Endodermal cell (in vitro differentiated cells): ENCODE data around the gene KLF1. TPM values are rescaled to one million over a fixed set of nuclear protein-coding genes. Genes with fewer than 3 reads are reported as not detected.

ENCODE experiments used
- DNase-seq: peaks from one replicate; pipeline ENCODE4 v3.0.0-alpha.2; 2017
- H3K27ac ChIP-seq: 2 replicates; pipeline ENCODE4 v1.5.1; 2013; ENCODE audit warnings: mild to moderate bottlenecking, low read depth, low read length, moderate library complexity
- H3K27me3 ChIP-seq: 2 replicates; pipeline ENCODE4 v1.6.1; 2013; ENCODE audit warnings: mild to moderate bottlenecking, low read length, moderate library complexity; ENCODE audit not compliant: insufficient read depth, control insufficient read depth, poor library complexity, severe bottlenecking
- H3K36me3 ChIP-seq: 2 replicates; pipeline ENCODE4 v1.7.0; 2013; ENCODE audit warnings: mild to moderate bottlenecking, low read length, moderate library complexity; ENCODE audit not compliant: control insufficient read depth, insufficient read depth
- H3K4me1 ChIP-seq: one replicate; pipeline ENCODE4 v1.7.0; 2013; ENCODE audit warnings: low read length; ENCODE audit not compliant: control insufficient read depth, insufficient read depth
- H3K4me3 ChIP-seq: 2 replicates; pipeline ENCODE4 v1.5.1; 2013; ENCODE audit warnings: mild to moderate bottlenecking, low read length, moderate library complexity
- H3K9ac ChIP-seq: 2 replicates; pipeline ENCODE4 v1.6.1; 2013; ENCODE audit warnings: mild to moderate bottlenecking, low read length, moderate library complexity; ENCODE audit not compliant: poor library complexity, severe bottlenecking; ENCODE audit errors: extremely low read depth
- H3K9me3 ChIP-seq: 2 replicates; pipeline ENCODE4 v1.6.1; 2013; ENCODE audit warnings: mild to moderate bottlenecking, low read length, moderate library complexity; ENCODE audit not compliant: control insufficient read depth
- H3K27ac Mint-ChIP-seq: 2 replicates; pipeline ENCODE4 v1.8.0; 2020; ENCODE audit warnings: mixed read lengths
- H3K27me3 Mint-ChIP-seq: 2 replicates; pipeline ENCODE4 v1.8.0; 2021; ENCODE audit warnings: mild to moderate bottlenecking, mixed read lengths; ENCODE audit not compliant: insufficient read depth
- H3K36me3 Mint-ChIP-seq: 2 replicates; pipeline ENCODE4 v1.8.0; 2020; ENCODE audit warnings: low read depth, mixed read lengths
- H3K4me1 Mint-ChIP-seq: 2 replicates; pipeline ENCODE4 v1.8.0; 2020; ENCODE audit warnings: mixed read lengths
- H3K4me3 Mint-ChIP-seq: 2 replicates; pipeline ENCODE4 v1.8.0; 2020; ENCODE audit warnings: mild to moderate bottlenecking, moderate library complexity, mixed read lengths
- H3K9me3 Mint-ChIP-seq: 2 replicates; pipeline ENCODE4 v1.8.0; 2020; ENCODE audit warnings: mild to moderate bottlenecking, mixed read lengths
- CTCF ChIP-seq: fragments of 200-600 bp; sonication (generic); conservative IDR thresholded peaks from 2 replicates; pipeline ENCODE4 v1.5.0; 2021; ENCODE audit warnings: antibody characterized with exemption, mild to moderate bottlenecking
- WGBS, 2 experiments: methylation state at CpG; one replicate each; pipeline versions ENCODE4 v1.1.5 to v1.1.7; 2013; ENCODE audit warnings: missing lambda C conversion rate in 2 of 2, mixed read lengths in 1 of 2; ENCODE audit not compliant: insufficient coverage in 1 of 2, insufficient read length in 1 of 2; 5-methylcytosine and 5-hydroxymethylcytosine counted together
- total RNA-seq, 2 donors: library from RNA; stranded (reverse); fragmentation: NEBNext Ultra II Directional in 1 of 2; extraction: Animal tissue kit (Norgen Biotek cat#: 25700) in 1 of 2; gene quantifications; 2 replicates in 1 of 2; 3 replicates in 1 of 2; pipeline ENCODE4 v1.2.1, GENCODE V29; 2021

KLF1 gene
- total RNA-seq, 2 donors from 2014 or later: 0.91 to 1.0 TPM

DNA sequence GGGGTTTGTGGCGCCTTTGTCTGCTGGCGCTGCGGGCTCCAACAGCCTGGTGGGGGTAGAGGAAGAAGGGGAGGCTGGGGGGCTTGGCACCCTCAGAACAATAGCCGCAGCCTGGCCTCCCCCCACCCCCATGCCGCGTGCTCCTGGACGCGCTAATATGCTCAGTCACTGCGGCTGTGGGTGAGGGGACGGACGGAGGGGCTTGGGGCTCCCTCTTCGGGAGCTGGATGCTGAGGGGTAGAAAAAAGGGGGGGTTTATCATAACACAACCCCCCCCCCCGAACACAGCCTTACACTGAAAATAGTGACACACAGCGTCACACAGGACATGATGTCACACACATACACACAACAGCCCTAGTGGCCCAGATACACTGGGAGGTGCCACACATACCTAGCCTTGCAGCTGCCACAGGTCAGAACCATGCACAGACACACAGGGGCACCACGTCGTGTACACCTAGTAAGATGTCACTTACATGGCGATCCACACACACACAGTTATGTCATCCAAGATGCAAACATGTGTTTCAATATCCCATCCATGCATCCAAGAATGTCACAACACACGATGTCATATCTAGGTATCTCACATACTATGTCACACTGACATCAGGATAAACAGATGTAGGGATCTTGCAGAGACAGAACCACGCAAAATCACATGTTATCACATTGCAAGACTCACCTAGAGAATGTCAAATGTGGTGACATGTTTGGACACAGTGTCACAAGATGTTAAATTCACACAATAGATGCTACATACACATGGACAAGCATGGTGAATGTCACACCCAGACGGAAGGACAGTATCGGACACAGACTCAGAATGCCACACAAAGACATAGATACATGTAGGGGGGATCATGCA is 47.9 kb downstream of the KLF1 start:
- no peak overlapping the region for H3K27ac Mint-ChIP-seq
- peak overlapping the region; percentile 42 for H3K27ac ChIP-seq
- WGBS, 2 experiments: 42 to 77% methylated on average over 5 to 18 of the region's 21 CpGs
- peaks cover 4% of the 10 kb centered on the region for H3K4me1 Mint-ChIP-seq
- H3K4me3 Mint-ChIP-seq: peak overlapping the region; percentile 64
- peak overlapping the region; percentile 71 for H3K4me3 ChIP-seq
- no peak overlapping the region for H3K9ac ChIP-seq
- no peaks in the 10 kb centered on the region for H3K4me1 ChIP-seq
- no peaks in the 10 kb centered on the region for H3K36me3 ChIP-seq
- H3K27me3 Mint-ChIP-seq: peaks cover 73% of the 10 kb centered on the region
- no peaks in the 10 kb centered on the region for H3K9me3 ChIP-seq
- DNase-seq: peak; percentile 52
- H3K9me3 Mint-ChIP-seq: no peaks in the 10 kb centered on the region
- TF ChIP-seq CTCF: no peak
- no peaks in the 10 kb centered on the region for H3K36me3 Mint-ChIP-seq
- peaks cover 48% of the 10 kb centered on the region for H3K27me3 ChIP-seq

GRCh38 chr19:12838182-12838885 is 48.7 kb downstream of the KLF1 start, which contains the start of gene MAST1:
Gene MAST1, plus strand, starts transcription at chr19:12838515. Its CDS starts 58 bp downstream, at chr19:12838573.
- peak; percentile 87 for DNase-seq
- Histone ChIP-seq H3K27ac (peak within 1 kb of the TSS; percentile 79), H3K36me3 (no peaks in the 10 kb centered on the region), H3K9ac (no peak within 1 kb of the TSS), H3K4me3 (peak within 1 kb of the TSS; percentile 71), H3K4me1 (no peaks in the 10 kb centered on the region), H3K9me3 (no peaks in the 10 kb centered on the region), H3K27me3 (peaks cover 53% of the 10 kb centered on the region)
- Mint-ChIP-seq H3K36me3 (no peaks in the 10 kb centered on the region), H3K27ac (no peak within 1 kb of the TSS), H3K9me3 (no peaks in the 10 kb centered on the region), H3K27me3 (peaks cover 76% of the 10 kb centered on the region), H3K4me3 (peak within 1 kb of the TSS; percentile 64), H3K4me1 (peaks cover 4% of the 10 kb centered on the region)
- peak; percentile 85 for TF ChIP-seq CTCF
- 0% methylated on average over 7 to 59 of the region's 69 CpGs for WGBS, 2 experiments

DNA sequence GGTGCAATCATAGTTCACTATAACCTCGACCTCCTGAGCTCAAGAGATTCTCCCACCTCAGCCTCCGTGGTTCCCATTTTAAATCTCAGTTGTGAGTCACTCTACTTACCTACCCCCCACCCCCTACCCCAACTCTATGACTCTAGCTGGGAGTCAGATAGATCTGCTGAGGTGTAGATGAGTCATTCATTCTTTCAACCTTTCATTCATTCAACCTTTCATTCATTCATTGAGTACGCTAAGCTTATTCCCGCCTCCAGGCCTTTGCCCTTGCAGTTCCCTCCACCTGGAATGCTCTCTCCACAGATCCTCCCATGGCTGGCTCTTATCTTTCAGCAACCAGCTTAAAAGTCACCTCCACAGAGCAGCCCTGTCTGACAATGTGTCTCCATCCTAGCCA is 49.8 kb downstream of the KLF1 start:
- Histone ChIP-seq H3K4me3 (no peak overlapping the region), H3K27ac (no peak overlapping the region), H3K9ac (no peak overlapping the region), H3K36me3 (no peaks in the 10 kb centered on the region), H3K9me3 (no peaks in the 10 kb centered on the region), H3K4me1 (no peaks in the 10 kb centered on the region), H3K27me3 (peaks cover 60% of the 10 kb centered on the region)
- H3K36me3 Mint-ChIP-seq: no peaks in the 10 kb centered on the region
- no peak overlapping the region for H3K27ac Mint-ChIP-seq
- H3K27me3 Mint-ChIP-seq: peaks cover 82% of the 10 kb centered on the region
- H3K9me3 Mint-ChIP-seq: no peaks in the 10 kb centered on the region
- 65 to 72% methylated on average over 3 to 4 of the region's 4 CpGs for WGBS, 2 experiments
- no peak overlapping the region for H3K4me3 Mint-ChIP-seq
- DNase-seq: no peak
- TF ChIP-seq CTCF: no peak
- peaks cover 4% of the 10 kb centered on the region for H3K4me1 Mint-ChIP-seq
